NCI-H1930 (cell line): Measurements from ENCODE around the gene CCSER1.
"Not testable (repeated sequence)": the region's sequence is repeated elsewhere in the genome, so short reads cannot be mapped to it uniquely, and the experiment has no call there.

Experiments
- DNase-seq, 2 experiments: peaks; one replicate each; lab custom pipeline; 2025; lab: John Stamatoyannopoulos, UW

CCSER1 gene

DNA sequence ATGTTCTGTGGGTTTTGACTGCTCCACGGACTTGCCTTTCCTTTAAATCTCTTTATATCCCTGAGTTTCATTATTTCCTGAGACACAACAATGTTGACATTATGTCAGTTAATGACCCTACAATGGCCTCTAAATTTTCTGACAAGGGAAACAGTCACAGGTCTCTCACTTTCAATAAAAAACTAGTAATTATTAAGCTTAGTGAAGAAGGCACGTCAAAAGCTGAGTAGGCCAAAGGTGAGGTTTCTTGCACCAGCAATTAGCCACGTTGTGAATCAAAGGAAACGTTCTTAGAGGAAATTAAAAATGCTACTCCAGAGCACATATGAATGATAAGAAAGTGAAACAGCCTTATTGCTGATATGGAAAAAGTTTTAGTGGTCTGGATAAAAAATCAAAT, 1246.4 kb downstream of the CCSER1 start:
- DNase-seq, result no peak

DNA sequence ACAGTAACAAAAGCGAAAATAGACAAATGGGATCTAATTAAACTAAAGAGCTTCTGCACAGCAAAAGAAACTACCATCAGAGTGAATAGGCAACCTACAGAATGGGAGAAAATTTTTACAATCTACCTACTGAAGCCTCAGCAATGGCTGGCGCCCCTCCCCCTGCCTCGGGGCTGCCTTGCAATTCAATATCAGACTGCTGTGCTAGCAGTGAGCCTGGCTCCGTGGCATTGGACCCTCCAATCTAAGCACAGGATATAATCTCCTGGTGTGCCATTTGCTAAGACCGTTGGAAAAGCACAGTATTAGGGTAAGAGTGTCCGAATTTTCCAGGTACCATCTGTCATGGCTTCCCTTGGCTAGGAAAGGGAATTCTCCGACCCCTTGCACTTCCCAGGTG, 1278.2 kb downstream of the CCSER1 start:
- not testable (repeated sequence) for DNase-seq

DNA sequence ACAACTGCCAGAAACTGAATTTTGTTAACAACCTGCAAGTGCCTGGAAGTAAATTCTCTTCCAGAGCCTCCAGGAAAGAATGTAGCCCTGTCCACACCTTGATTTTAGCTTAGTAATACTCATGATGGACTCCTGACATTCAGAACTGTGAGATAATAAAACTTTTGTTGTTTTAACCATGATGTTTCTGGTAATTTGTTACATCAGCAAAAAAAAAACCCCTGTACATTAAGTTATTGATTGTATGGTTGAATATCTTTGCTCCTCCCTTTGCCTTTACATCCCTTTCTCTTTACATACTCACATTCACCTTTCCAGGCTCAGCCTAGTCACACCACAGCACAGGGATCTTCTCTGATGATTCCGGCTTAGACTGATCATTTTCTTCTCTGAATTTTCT, 1294.8 kb downstream of the CCSER1 start:
- no peak for DNase-seq

DNA sequence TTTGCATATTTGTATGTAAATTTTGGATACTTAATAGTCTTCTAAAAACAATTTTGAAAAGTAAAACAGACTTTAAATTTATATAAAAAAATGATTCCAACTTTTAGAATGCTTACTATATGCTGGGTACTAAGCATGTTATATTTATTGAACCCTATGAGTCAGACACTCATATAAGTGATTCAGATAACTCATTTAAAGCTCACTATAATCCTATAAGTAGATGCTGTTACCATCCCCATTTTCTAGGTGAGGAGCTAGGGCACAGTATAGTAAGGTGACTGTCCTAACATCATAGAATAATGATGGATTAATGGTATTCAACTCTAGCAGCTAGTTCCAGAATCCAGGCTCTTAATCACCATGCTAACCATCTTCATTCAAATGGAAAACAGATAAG, 1299.5 kb downstream of the CCSER1 start:
- DNase-seq, result no peak

DNA sequence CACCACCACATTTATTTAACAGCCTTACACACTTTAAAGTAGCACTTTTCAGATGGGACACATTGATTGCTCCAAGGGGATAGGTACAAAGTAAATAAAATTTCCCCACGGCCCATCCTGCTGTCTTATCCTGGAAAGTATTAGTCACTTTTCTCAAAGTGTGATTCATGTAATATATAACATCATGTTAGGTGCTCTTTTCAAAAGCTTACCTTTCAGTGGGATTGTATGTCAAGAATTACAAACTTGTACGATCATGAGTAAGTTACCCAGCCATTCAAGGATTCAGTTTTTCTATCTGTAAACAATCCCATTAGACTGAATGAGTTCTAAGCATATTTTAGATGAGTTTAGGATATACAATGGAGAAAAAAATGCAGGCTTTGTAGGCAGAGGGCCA, 1300.0 kb downstream of the CCSER1 start:
- no peak for DNase-seq

DNA sequence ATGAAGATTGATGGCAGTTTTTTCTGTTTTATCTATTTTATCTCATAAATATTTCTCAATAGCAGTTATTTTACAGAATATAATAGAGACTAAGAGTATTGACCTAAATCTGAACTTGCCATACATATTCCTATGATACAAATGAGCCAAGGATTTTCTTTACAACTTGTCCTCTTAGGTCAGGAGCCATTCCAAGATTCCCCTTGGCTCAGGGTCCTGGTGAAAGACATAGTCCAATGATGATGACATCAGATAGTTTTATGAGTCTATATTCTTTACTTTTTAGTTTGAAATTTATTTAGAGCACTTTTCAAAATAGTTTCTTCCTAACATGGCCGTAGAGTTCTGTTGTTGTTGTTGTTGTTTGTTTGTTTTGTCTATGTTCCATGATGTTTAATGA, 1307.4 kb downstream of the CCSER1 start:
- DNase-seq, result no peak

DNA sequence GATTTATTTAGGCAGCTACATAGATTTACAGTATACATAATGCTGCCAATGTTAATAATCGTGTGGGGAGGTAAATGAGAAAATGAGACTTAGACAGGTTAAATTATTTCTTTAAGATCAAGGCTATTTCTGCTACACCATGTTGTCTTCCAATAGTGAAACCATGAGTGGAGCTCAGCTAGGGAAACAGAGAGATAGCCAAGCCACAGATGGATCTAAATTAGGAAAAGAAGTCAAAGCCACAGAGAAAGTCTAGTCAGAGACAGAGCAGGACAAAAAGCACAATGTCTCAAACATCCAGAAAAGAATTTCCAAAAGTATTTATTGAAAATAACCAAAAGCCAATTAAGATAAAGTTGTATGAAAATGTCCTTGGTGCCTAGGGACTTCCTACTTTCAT, 1309.4 kb downstream of the CCSER1 start:
- no peak for DNase-seq

DNA sequence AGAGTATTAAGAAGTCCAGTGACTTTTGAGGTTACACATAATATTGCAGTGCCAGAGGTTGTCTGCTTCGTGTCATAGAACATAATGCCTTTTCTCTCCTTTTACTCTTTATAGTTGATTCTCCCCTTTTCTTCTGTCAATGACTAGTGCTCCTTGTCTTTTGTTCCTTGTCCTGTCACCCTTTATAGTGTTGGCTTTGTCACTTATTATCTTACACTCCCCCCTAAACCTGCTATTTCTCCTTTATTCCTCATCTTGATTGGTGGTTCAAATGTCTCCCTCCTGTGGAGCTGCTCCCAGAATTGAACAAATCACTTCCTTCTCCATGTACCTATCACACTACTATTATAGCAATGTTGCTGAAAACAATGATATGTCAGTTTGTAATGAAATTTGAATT, 1320.0 kb downstream of the CCSER1 start:
- no peak for DNase-seq

DNA sequence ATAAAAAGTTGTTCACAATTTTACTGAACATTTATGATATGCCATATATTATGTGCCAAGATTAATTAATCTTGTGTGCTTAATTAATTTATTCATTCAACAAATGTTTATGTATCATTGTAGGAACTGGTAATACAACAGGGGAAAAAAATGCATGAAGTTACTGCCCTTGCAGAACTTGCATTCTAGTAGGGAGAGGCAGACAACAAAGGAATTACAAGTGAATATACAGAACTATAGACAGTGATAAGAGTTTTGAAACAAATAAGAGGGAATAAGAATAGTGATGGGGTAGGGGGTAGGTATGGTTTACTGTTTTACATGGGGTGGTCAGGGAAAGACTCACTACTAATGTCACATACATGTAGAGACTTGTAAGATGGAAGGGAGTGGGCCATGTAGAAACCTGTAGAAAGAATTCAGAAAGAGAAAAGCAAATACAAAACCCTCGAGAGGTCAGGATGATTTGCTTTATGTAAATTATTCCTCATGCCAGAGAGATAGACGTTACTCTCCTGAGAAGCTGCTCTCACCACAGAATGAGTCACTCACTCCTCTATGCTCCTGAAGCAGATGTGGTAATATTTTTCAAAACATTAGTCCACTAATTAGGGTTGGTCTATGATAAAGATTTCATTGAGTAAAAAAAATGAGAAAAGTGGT, 1321.6 kb downstream of the CCSER1 start:
- no peak for DNase-seq

DNA sequence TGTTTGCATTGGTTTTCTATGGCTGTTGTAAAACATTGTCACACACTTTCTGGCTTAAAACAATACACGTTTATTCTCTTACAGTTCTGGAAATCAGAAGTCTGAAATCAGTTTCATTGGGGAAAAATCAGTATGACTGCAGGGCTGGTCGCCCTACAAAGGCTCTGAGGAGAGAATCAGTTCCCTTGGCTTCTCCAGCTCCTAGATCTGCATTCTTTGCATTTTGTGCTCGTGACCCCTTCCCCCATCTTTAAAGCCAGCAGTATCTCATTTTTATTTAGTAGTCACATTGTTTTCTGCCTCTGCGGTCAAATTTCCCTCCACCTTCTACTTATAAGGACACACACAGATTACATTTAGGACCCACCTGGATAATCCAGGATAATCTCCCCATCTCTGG, 1326.9 kb downstream of the CCSER1 start:
- no peak for DNase-seq

DNA sequence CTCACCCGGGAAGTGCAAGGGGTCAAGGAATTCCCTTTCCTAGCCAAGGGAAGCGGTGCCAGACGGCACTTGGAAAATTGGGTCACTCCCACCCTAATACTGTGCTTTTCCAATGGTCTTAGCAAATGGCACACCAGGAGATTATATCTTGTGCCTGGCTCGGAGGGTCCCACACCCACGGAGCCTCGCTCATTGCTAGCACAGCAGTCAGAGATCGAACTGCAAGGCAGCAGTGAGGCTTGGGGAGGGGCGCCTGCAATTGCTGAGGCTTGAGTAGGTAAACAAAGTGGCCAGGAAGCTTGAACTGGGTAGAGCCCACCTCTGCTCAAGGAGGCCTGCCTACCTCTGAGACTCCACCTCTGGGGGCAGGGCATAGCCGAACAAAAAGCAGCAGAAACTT, 1335.4 kb downstream of the CCSER1 start:
- DNase-seq, result not testable (repeated sequence)

DNA sequence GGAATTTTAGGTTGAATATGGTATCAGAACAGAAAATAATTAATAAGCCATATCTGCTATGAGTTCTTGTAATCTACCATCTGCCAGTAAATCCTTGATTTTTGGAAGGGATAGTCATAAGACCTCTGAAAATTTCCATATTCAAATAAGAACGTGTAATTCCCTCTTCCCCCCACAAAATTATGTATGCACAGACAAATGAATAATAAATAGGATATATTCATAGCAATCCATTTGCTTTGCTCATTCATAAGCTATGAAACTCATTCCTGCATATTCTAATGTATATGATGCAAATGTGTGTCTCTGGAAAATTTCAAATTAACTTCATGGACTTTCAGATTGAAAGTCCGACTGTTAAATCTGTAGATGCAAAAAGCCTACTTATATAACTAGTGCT, 1343.5 kb downstream of the CCSER1 start:
- DNase-seq, result no peak

DNA sequence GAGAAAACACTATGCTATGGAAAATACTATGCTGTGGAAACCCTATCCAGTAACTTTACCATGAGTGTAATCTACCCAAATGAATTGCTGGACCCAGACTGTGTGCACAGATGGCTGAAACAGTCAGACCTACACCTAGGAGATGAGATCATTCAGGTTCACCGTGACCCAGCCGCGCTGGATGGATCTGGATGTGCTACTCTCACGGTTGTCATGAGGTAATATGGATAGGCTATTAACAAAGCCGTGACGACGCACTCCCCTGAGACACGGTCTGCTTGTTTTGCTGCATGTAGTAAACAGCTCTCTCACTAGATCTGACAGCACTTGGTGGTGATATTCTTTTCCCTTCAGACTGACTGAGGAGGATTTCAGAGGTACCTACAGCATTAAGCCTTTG, 1344.1 kb downstream of the CCSER1 start:
- no peak for DNase-seq

DNA sequence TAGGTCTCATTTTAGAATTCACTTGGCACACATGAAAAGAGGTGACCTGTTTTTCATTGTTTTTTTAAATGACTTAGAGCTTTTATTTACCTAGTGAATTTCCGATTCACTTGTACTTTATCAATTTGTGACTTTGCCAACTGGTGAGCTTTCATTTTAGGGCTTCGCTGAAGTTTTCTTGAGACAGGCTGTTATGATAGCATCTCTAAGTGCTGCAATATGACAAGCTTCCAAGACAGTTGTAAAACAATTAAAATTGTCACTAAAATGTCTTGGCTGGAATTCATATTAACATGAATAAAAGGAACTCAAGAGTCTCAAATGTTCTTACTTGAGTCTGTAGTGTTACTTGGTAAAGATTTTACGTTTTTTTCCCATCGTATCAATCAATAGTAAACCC, 1344.9 kb downstream of the CCSER1 start:
- DNase-seq, result no peak

DNA sequence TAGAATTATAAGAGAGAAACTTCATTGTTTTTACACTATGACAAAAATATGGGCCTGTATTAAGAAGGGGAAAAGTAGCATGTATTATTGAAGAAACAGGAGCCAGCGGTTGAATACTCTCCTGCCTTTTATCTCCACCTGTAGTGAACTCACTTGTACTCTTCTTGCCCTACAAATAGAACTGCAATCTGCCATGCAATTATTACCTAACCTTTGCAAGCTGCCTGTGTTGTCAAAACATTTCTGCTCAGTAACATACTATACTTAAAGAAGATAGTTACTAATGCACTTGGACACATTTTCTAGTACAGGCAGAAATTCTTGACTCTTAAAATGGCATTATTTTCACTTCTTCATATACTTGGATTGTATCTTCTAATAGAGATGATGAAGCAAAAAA, 1358.2 kb downstream of the CCSER1 start:
- DNase-seq, result no peak

DNA sequence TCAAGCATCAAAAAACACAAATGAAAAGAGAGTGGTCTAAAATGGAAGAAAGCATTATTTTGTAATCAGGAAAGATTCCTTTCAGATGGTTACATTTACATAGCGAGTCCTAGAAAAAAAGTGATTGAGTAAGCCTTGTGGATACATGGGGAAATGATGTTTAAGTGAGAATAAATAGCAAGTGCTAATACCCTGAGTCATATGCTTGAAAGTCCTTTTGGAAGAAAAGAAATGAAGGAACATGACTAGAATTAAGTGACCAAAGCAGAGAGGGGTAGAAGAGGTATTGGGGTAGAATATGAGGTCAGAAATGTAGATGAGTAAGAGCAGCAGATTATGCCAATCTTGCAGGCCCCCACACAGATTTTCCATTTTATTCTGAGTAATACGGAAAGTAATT, 1361.8 kb downstream of the CCSER1 start:
- no peak for DNase-seq

DNA sequence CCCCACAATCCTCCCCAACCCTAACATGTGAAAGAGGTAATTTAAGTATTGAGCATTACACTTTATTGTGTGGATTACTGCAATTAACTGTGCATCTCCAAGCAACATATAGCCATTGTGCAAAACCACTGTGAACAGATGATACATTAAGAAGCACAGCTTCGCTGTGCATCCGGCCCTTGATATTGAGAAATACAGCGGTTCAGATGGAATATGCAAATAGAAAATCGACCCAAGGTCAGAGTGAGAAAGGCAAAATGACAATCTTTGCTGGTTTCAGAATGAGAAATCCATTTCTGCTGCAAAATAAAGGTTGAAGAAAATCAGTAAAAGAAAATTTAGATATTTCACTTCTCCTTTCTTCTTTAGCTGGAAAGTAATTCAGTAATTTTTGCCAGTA, 1370.7 kb downstream of the CCSER1 start:
- DNase-seq, result no peak

DNA sequence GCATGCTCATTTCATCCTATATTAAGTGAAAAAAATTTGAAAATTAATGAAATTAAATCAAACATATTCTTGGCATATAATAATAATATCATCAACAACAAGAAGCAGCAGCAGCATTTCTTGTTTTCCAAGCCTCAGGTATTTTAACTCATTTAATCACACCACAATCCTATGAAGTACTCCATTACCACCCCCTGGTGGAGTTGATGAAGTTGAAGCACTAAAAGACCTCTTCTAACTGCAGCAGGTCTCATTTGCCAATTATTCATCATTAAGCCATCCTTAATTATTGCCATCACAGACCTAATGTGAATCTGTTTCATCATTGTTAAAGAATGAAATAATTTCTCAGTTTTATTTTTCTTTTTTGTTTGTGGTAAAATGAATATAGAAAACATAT, 1375.2 kb downstream of the CCSER1 start:
- no peak for DNase-seq

DNA sequence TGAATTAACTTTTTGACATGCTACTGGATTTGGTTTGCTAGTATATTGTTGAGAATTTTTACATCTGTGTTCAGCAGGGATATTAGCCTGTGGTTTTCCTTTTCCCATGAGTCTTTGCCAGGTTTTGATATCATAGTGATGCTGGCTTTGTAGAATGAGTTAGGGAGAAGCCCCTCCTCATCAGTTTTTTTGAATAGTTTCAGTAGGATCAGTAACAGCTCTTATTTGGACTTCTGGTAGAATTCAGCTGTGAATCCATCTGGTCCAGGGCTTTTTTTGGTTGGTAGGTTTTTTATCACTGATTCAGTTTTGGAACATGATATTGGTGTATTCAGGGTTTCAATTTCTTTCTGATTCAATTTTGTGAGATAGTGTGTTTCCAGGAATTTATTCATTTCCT, 1386.1 kb downstream of the CCSER1 start:
- DNase-seq, result no peak

DNA sequence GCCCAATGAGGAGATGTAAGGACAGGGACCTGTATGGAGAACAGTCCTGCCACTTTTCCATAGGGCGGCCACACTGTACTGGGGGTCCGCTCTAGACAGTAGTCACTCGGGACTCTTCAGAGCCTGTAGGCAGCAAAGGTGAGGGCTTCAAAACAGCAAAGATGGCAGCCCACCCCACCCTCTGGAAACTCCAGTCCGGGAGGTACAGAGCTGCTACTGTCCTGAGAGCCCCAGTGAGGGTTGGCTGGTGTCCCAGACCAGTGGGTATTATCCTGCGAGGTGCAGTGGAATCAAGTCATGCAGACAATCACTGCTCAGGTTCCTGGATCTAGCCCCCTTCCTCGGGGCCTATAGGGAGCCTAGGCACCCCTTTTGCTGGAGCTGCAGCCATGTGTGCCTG, 1392.0 kb downstream of the CCSER1 start:
- no peak for DNase-seq

DNA sequence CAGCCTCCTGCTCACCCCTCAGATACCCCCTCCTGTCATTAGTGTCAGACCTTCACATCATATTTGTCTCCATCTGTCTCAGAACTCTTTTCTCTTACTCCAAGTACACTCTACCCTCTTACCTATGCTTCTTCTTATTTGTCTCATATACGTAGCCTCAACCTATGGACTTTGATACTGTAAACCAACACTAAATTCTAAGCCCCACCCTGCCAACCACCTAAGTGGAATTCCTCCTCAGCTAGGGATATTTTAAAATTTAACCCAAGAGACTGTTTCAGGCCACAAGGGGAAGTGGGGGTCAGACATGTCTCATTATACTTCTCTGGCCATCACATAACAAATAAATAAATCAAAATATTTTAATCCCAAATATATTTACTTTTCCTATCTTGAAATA, 1398.4 kb downstream of the CCSER1 start:
- no peak for DNase-seq

DNA sequence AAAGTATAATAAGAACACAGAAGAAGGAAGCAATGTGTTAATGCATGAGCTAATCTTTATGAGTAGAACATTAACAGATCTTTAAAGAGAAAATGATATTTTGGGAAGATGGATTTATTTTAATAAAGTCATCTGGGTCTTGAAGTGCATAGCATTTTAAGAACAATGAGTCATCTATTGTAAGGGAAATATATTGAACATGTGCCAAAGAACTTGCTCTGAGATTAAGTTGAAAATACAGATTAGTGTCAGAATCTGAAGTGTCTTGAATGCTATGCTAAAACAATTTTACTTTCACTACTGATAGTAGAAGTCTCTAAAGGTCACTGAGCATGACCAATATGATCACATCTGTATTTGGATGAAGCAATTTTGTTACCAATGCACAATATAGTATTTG, 1399.9 kb downstream of the CCSER1 start:
- DNase-seq, result no peak

DNA sequence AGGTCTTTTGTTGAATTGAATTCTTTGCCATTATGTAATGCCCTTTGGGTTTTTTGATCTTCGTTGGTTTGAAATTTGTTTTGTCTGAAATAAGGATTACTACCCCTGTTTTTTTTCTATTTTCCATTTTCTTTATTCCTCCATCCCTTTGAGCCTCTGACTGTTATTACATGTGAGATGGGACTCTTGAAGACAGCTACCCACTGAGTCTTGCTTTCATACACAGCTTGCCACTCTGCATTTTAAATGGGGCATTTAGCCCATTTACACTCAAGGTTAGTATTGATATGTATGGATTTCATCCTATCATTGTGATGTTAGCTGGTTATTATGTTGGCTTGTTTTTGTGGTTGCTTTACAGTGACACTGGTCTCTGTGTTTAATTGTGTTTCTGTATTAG, 1440.4 kb downstream of the CCSER1 start:
- DNase-seq, result no peak

DNA sequence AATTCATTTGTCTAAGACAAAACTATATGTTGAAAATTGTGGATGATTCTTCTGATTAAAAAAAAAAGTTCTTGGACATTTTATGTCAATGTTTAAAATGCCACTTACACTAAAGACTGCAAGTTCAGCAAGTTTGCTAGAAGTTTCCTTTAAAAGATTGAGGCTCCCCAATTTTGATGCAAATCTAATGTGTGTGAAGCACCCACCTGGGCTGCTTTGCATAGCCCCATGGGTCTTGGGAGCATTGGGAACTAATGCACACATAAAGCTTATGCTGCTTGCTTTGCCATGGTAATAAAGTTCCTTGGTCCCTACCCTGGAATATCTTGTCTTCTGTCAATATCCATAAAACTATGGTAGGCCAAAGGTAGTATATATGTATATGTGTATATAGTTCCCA, 1450.7 kb downstream of the CCSER1 start:
- no peak for DNase-seq

DNA sequence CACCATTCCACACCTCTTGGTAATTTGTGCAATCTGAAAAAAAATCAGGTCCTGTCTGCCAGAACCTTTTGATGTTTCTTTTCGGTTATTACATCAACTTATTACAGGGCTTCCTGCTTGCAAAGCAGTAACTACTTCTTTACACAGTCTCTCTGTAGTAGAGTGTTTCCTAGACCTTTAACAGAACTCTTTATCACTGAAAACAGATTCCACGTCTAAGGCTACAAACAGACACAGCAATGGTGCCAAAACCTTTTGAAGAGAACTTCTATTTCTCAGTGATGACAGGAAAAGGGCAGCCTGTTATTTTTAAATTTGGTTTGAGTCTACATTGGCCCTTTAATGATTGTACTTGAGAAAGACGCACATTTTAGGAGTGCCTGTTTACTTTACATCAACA, 1463.1 kb downstream of the CCSER1 start:
- DNase-seq, result no peak
